Panc1 (cell line): ENCODE measurements around the gene NOP58. TPM values are rescaled to one million over a fixed set of nuclear protein-coding genes. Genes with fewer than 3 reads are reported as not detected.

Experiments used
- ATAC-seq: fragments of 200-7000 bp; cut with Tn5 transposase; 2 replicates; pipeline ENCODE4 v1.9.1; 2020; ENCODE audit warnings: mild to moderate bottlenecking, moderate library complexity
- Bru-seq: library from RNA; stranded (reverse); fragments of 400-500 nt; gene quantifications from one replicate; lab custom pipeline; 2021; lab: Mats Ljungman, UMichigan
- BruChase-seq, 2 experiments: library from RNA; stranded (reverse); fragments of 400-500 nt; gene quantifications; one replicate each; lab custom pipeline; 2021; lab: Mats Ljungman, UMichigan
- BruUV-seq: library from RNA; stranded (reverse); fragments of 400-500 nt; replicated peaks from 2 replicates; lab custom pipeline; 2021; lab: Mats Ljungman, UMichigan
- CTCF ChIA-PET: fragments of 300-600 bp; sonication (Branson Sonifier 250); formaldehyde crosslinking; loops from one replicate; lab custom pipeline; 2022; ENCODE audit warnings: antibody characterized with exemption; lab: Charles Lee
- POLR2A ChIA-PET: fragments of 300-600 bp; sonication (Branson Sonifier 250); formaldehyde crosslinking; loops from one replicate; lab custom pipeline; 2022; ENCODE audit warnings: antibody characterized with exemption; lab: Charles Lee
- DNase-seq: peaks from one replicate; pipeline ENCODE4 v3.0.0-alpha.2; 2010; ENCODE audit warnings: low read depth, low spot score
- H3K27ac ChIP-seq: 2 replicates; pipeline ENCODE4 v1.5.1; 2011; ENCODE audit warnings: mild to moderate bottlenecking, low read length, inconsistent platforms
- H3K27me3 ChIP-seq: fragments of 200-500 bp; sonication (Bioruptor generic); 2 replicates; pipeline ENCODE4 v1.6.0; 2014; ENCODE audit warnings: low read length, inconsistent platforms; ENCODE audit not compliant: control insufficient read depth, insufficient read depth
- H3K36me3 ChIP-seq: fragments of 200-500 bp; sonication (Bioruptor generic); 2 replicates; pipeline ENCODE4 v1.5.1; 2014; ENCODE audit warnings: inconsistent platforms, mild to moderate bottlenecking, low read length, moderate library complexity; ENCODE audit not compliant: control insufficient read depth, insufficient read depth
- H3K4me1 ChIP-seq: 2 replicates; pipeline ENCODE4 v1.5.1; 2011; ENCODE audit warnings: inconsistent platforms, mild to moderate bottlenecking, low read length, moderate library complexity; ENCODE audit not compliant: control insufficient read depth, insufficient read depth
- H3K4me3 ChIP-seq, 2 experiments: 2 replicates each; pipeline ENCODE4 v1.5.1; 2011 to 2012; ENCODE audit warnings: low read depth in 2 of 2, low read length in 2 of 2, mild to moderate bottlenecking in 2 of 2, inconsistent platforms in 1 of 2, moderate library complexity in 1 of 2
- H3K9me3 ChIP-seq: fragments of 200-500 bp; sonication (Bioruptor generic); 2 replicates; pipeline ENCODE4 v1.5.1; 2014; ENCODE audit warnings: low read depth, mild to moderate bottlenecking, inconsistent platforms, low read length, moderate library complexity; ENCODE audit not compliant: control insufficient read depth, insufficient read depth
- CTCF ChIP-seq: fragments of 450-650 bp; IDR thresholded peaks from 2 replicates; pipeline ENCODE4 v1.5.1; 2017; ENCODE audit warnings: mild to moderate bottlenecking
- POLR2AphosphoS5 ChIP-seq: IDR thresholded peaks from 2 replicates; pipeline ENCODE4 v1.6.1; 2012; ENCODE audit warnings: mild to moderate bottlenecking, low read depth, low read length, moderate library complexity
- REST ChIP-seq, 2 experiments: IDR thresholded peaks; 2 replicates each; pipeline ENCODE4 v1.6.1; 2011 to 2012; ENCODE audit warnings: low read depth in 2 of 2, control low read depth in 1 of 2, low read length in 1 of 2, mild to moderate bottlenecking in 1 of 2, moderate library complexity in 1 of 2; ENCODE audit not compliant: insufficient read depth in 1 of 2
- SIN3A ChIP-seq: IDR thresholded peaks from 2 replicates; pipeline ENCODE4 v1.6.1; 2012; ENCODE audit warnings: low read depth, mild to moderate bottlenecking, low read length, moderate library complexity, borderline replicate concordance; ENCODE audit not compliant: insufficient read depth
- TCF7L2 ChIP-seq: IDR thresholded peaks from 2 replicates; pipeline ENCODE4 v1.6.1; 2011; ENCODE audit warnings: mild to moderate bottlenecking, low read depth, low read length, inconsistent platforms
- in situ Hi-C: cut with HindIII; loops from 2 replicates; pipeline ENCODE4 v1.10.0; 2016; ENCODE audit warnings: low sequenced_read_pairs, low pct_unique_long_range_greater_than_20kb
- intact Hi-C: fragments of 100-400 bp; cut with micrococcal nuclease; formaldehyde crosslinking; loops from one replicate; pipeline ENCODE4 v1.10.0; 2022; ENCODE audit not compliant: unreplicated experiment
- long read RNA-seq: library from polyadenylated mRNA; unstranded; transcript quantifications from one replicate; pipeline ENCODE4 v2.0.0, GENCODE V29; 2021; ENCODE audit not compliant: unreplicated experiment
- polyA plus RNA-seq: library from polyadenylated mRNA; unstranded; fragments of >200 nt; gene quantifications from one replicate; pipeline ENCODE4 v1.2.1, GENCODE V29; 2012; ENCODE audit warnings: missing spikeins; ENCODE audit not compliant: insufficient read length
- total RNA-seq: library from RNA; stranded (reverse); gene quantifications from one replicate; pipeline ENCODE4 v1.2.1, GENCODE V29; 2021; ENCODE audit not compliant: unreplicated experiment

The NOP58 gene
- total RNA-seq: 119 TPM
- 43.3 TPM for polyA plus RNA-seq
- percentile 97 among the genes with signal in this experiment for Bru-seq, nascent RNA
- BruChase-seq, experiment 1, labeled RNA remaining after a 2-hour chase: percentile 94 among the genes with signal in this experiment
- BruChase-seq, experiment 2, labeled RNA remaining after a 6-hour chase: percentile 95 among the genes with signal in this experiment
- long read RNA-seq, transcript NOP58-201 (15 exons, 2,046 nt): major isoform, 35 of 232 reads
- long read RNA-seq, partial matches to known transcripts: 182 of 232 reads
- long read RNA-seq, other reads (novel, unspliced or antisense): 15 of 232 reads

GRCh38 chr2:202265467-202266277 is at the start of gene NOP58:
NOP58 (plus strand) TSS chr2:202265763; CDS start chr2:202265942, 179 bp downstream.
- intact Hi-C loops: no loop called here
- ATAC-seq (peak; percentile 97), DNase-seq (peak; percentile 81)
- BruUV-seq: TSS peak; percentile 85
- CTCF ChIA-PET: no interaction called here
- peak within 1 kb of the TSS; percentile 95 to 100 for H3K4me3 ChIP-seq
- TF ChIP-seq POLR2AphosphoS5 (peak; percentile 98), SIN3A (peak; percentile 89), REST (IDR thresholded peaks at IDR 0.05; ENCODE audit: insufficient read depth in 1 of 2, low read depth in 2 of 2, low read length in 1 of 2) (no peak), CTCF (no peak), TCF7L2 (0 out of 2 replicates have a peak, but pooled peaks have one; percentile 30)
- peak within 1 kb of the TSS; percentile 97 for H3K27ac ChIP-seq
- peaks cover 20% of the 10 kb centered on the region for H3K4me1 ChIP-seq
- no peaks in the 10 kb centered on the region; the same call in 1 of the 2 replicates for H3K36me3 ChIP-seq
- in situ Hi-C loops: no loop called here
- POLR2A ChIA-PET: interaction anchor here (0.7 kb wide), 2 partner anchors 18 to 622 kb away, joined by 3 to 5 read pairs; no protein-coding TSS in a partner anchor
- no peaks in the 10 kb centered on the region for H3K9me3 ChIP-seq
- no peaks in the 10 kb centered on the region for H3K27me3 ChIP-seq

- TF ChIP-seq SIN3A (no peak), POLR2AphosphoS5 (no peak), REST (IDR thresholded peaks at IDR 0.05; ENCODE audit: insufficient read depth in 1 of 2, low read depth in 2 of 2, low read length in 1 of 2) (no peak)
- ATAC-seq: no peak
- intact Hi-C loops: no loop called here
- ChIA-PET CTCF (no interaction called here), POLR2A (no interaction called here)
- no peak overlapping the region for H3K4me3 ChIP-seq
- BruUV-seq: TSS peak; percentile 5
- in situ Hi-C loops: no loop called here
- H3K27me3 ChIP-seq: no peaks in the 10 kb centered on the region
- no peaks in the 10 kb centered on the region; the same call in 1 of the 2 replicates for H3K36me3 ChIP-seq
- H3K4me1 ChIP-seq: peaks cover 3% of the 10 kb centered on the region; the same call in 1 of the 2 replicates
- H3K27ac ChIP-seq: no peak overlapping the region
- H3K9me3 ChIP-seq: no peaks in the 10 kb centered on the region
- no peak for DNase-seq
These were observed 43.7 kb upstream of the NOP58 start for GRCh38 chr2:202221873-202222272.
